T-helper 2 cell treated with Interferon-gamma antibody and Interleukin-4, amounts not matched to agents 5 μg/mL and 100 μg/mL, for 36 hours (primary cell): ENCODE results near the gene HNF1B.
"Not testable (repeated sequence)": the region's sequence is repeated elsewhere in the genome, so short reads cannot be mapped to it uniquely, and the experiment has no call there.

Experiments used
- DNase-seq: peaks from one replicate; pipeline ENCODE4 v3.0.0; 2021; ENCODE audit warnings: low spot score
- H3K27ac Mint-ChIP-seq: one replicate; pipeline ENCODE4 v1.8.0; 2021; ENCODE audit warnings: mild to moderate bottlenecking, mixed read lengths
- H3K27me3 Mint-ChIP-seq: one replicate; pipeline ENCODE4 v1.8.0; 2021; ENCODE audit warnings: low read depth, mixed read lengths
- H3K36me3 Mint-ChIP-seq: one replicate; pipeline ENCODE4 v1.8.0; 2021; ENCODE audit warnings: low read depth, mixed read lengths
- H3K4me1 Mint-ChIP-seq: one replicate; pipeline ENCODE4 v1.8.0; 2021; ENCODE audit warnings: low read depth, mixed read lengths
- H3K4me3 Mint-ChIP-seq: one replicate; pipeline ENCODE4 v1.8.0; 2022; ENCODE audit warnings: mild to moderate bottlenecking, moderate library complexity, mixed read lengths
- H3K9me3 Mint-ChIP-seq: one replicate; pipeline ENCODE4 v1.8.0; 2021; ENCODE audit warnings: mixed read lengths

Gene HNF1B

GRCh38 chr17:37744961-37745800 is at the start of gene HNF1B:
Gene HNF1B, minus strand, starts transcription at chr17:37745059. Its CDS starts 175 bp downstream, at chr17:37744884.
- H3K27me3 Mint-ChIP-seq = peaks cover 72% of the 10 kb centered on the region
- H3K27ac Mint-ChIP-seq = peak within 1 kb of the TSS; percentile 32
- no peak for DNase-seq
- peak within 1 kb of the TSS; percentile 63 for H3K4me3 Mint-ChIP-seq
- H3K9me3 Mint-ChIP-seq = no peaks in the 10 kb centered on the region
- peaks cover 3% of the 10 kb centered on the region for H3K36me3 Mint-ChIP-seq
- H3K4me1 Mint-ChIP-seq = peaks cover 21% of the 10 kb centered on the region

GRCh38 chr17:37792787-37793186 is 47.9 kb upstream of the HNF1B start:
- Mint-ChIP-seq H3K4me3 (no peak overlapping the region), H3K4me1 (peaks cover 3% of the 10 kb centered on the region), H3K36me3 (no peaks in the 10 kb centered on the region), H3K27ac (no peak overlapping the region), H3K9me3 (no peaks in the 10 kb centered on the region), H3K27me3 (peaks cover 20% of the 10 kb centered on the region)
- no peak for DNase-seq

GRCh38 chr17:37791447-37792399 is 46.9 kb upstream of the HNF1B start:
- H3K9me3 Mint-ChIP-seq = no peaks in the 10 kb centered on the region
- no peaks in the 10 kb centered on the region for H3K36me3 Mint-ChIP-seq
- no peak overlapping the region for H3K4me3 Mint-ChIP-seq
- H3K4me1 Mint-ChIP-seq = peaks cover 3% of the 10 kb centered on the region
- no peak overlapping the region for H3K27ac Mint-ChIP-seq
- H3K27me3 Mint-ChIP-seq = peaks cover 19% of the 10 kb centered on the region
- DNase-seq = peak; percentile 49

GRCh38 chr17:37789771-37790541 is 45.1 kb upstream of the HNF1B start:
- no peak overlapping the region for H3K4me3 Mint-ChIP-seq

GRCh38 chr17:37789021-37789565 is 44.2 kb upstream of the HNF1B start:
- no peak for DNase-seq
- H3K36me3 Mint-ChIP-seq = no peaks in the 10 kb centered on the region
- H3K27ac Mint-ChIP-seq = no peak overlapping the region
- peaks cover 3% of the 10 kb centered on the region for H3K4me1 Mint-ChIP-seq
- H3K27me3 Mint-ChIP-seq = peaks cover 24% of the 10 kb centered on the region
- H3K4me3 Mint-ChIP-seq = no peak overlapping the region
- no peaks in the 10 kb centered on the region for H3K9me3 Mint-ChIP-seq

More at GRCh38 chr17:37789771-37790541, 45.1 kb upstream of the HNF1B start:
- Mint-ChIP-seq H3K4me1 (peaks cover 3% of the 10 kb centered on the region), H3K27me3 (peaks cover 22% of the 10 kb centered on the region), H3K36me3 (no peaks in the 10 kb centered on the region), H3K27ac (no peak overlapping the region), H3K9me3 (no peaks in the 10 kb centered on the region)
- no peak for DNase-seq

GRCh38 chr17:37788526-37788925 is 43.7 kb upstream of the HNF1B start:
- H3K4me3 Mint-ChIP-seq = no peak overlapping the region
- peaks cover 5% of the 10 kb centered on the region for H3K4me1 Mint-ChIP-seq
- no peaks in the 10 kb centered on the region for H3K36me3 Mint-ChIP-seq
- H3K27ac Mint-ChIP-seq = no peak overlapping the region
- H3K27me3 Mint-ChIP-seq = peaks cover 29% of the 10 kb centered on the region
- no peak for DNase-seq
- H3K9me3 Mint-ChIP-seq = peaks cover 5% of the 10 kb centered on the region

- Mint-ChIP-seq H3K9me3 (peaks cover 6% of the 10 kb centered on the region), H3K4me3 (no peak overlapping the region), H3K4me1 (peaks cover 7% of the 10 kb centered on the region), H3K27me3 (peaks cover 42% of the 10 kb centered on the region), H3K36me3 (no peaks in the 10 kb centered on the region), H3K27ac (no peak overlapping the region)
- DNase-seq = no peak
These were observed 42.3 kb upstream of the HNF1B start for GRCh38 chr17:37787055-37787757.

- Mint-ChIP-seq H3K9me3 (peaks cover 6% of the 10 kb centered on the region), H3K27ac (no peak overlapping the region), H3K4me3 (no peak overlapping the region), H3K36me3 (no peaks in the 10 kb centered on the region), H3K27me3 (peaks cover 46% of the 10 kb centered on the region), H3K4me1 (peaks cover 7% of the 10 kb centered on the region)
- DNase-seq = no peak
These were observed 41.6 kb upstream of the HNF1B start for GRCh38 chr17:37786481-37786880.

- H3K27ac Mint-ChIP-seq, H3K9me3 Mint-ChIP-seq, DNase-seq, H3K4me3 Mint-ChIP-seq, H3K4me1 Mint-ChIP-seq, H3K36me3 Mint-ChIP-seq: not testable (repeated sequence)
- H3K27me3 Mint-ChIP-seq = peaks cover 31% of the 10 kb centered on the region
These were observed 37.6 kb upstream of the HNF1B start for GRCh38 chr17:37782460-37782859.

- Mint-ChIP-seq H3K36me3 (no peaks in the 10 kb centered on the region), H3K27me3 (peaks cover 27% of the 10 kb centered on the region), H3K27ac (no peak overlapping the region)
These were observed 36.6 kb upstream of the HNF1B start for GRCh38 chr17:37781451-37781850.

GRCh38 chr17:37779554-37779953 is 34.7 kb upstream of the HNF1B start:
- H3K9me3 Mint-ChIP-seq = peaks cover 6% of the 10 kb centered on the region
- peaks cover 15% of the 10 kb centered on the region for H3K4me1 Mint-ChIP-seq
- H3K36me3 Mint-ChIP-seq = peaks cover 2% of the 10 kb centered on the region
- H3K27ac Mint-ChIP-seq = no peak overlapping the region
- peaks cover 27% of the 10 kb centered on the region for H3K27me3 Mint-ChIP-seq
- DNase-seq = no peak
- no peak overlapping the region for H3K4me3 Mint-ChIP-seq

More at GRCh38 chr17:37781451-37781850, 36.6 kb upstream of the HNF1B start:
- no peak for DNase-seq
- Mint-ChIP-seq H3K4me1 (peaks cover 5% of the 10 kb centered on the region), H3K9me3 (peaks cover 6% of the 10 kb centered on the region), H3K4me3 (no peak overlapping the region)

GRCh38 chr17:37774504-37774903 is 29.6 kb upstream of the HNF1B start:
- H3K27ac Mint-ChIP-seq = peak overlapping the region; percentile 79

GRCh38 chr17:37772982-37773381 is 28.1 kb upstream of the HNF1B start:
- Mint-ChIP-seq H3K36me3 (peaks cover 2% of the 10 kb centered on the region), H3K27ac (no peak overlapping the region), H3K4me3 (no peak overlapping the region), H3K4me1 (peaks cover 37% of the 10 kb centered on the region), H3K27me3 (no peaks in the 10 kb centered on the region), H3K9me3 (no peaks in the 10 kb centered on the region)
- no peak for DNase-seq

More at GRCh38 chr17:37774504-37774903, 29.6 kb upstream of the HNF1B start:
- H3K4me3 Mint-ChIP-seq = peak overlapping the region; percentile 47
- peak; percentile 72 for DNase-seq
- no peaks in the 10 kb centered on the region for H3K27me3 Mint-ChIP-seq
- peaks cover 34% of the 10 kb centered on the region for H3K4me1 Mint-ChIP-seq
- H3K36me3 Mint-ChIP-seq = peaks cover 2% of the 10 kb centered on the region
- H3K9me3 Mint-ChIP-seq = no peaks in the 10 kb centered on the region
